ENCODE data around the gene TARBP1. TPM values are rescaled to one million over a fixed set of nuclear protein-coding genes. Genes with fewer than 3 reads are reported as not detected.

The TARBP1 gene
- total and polyA plus RNA-seq, 2 of the 4 experiments (the other 2 are of a cell fraction) = 10.6 to 17.7 TPM

- TF ChIP-seq, protein P1, sequence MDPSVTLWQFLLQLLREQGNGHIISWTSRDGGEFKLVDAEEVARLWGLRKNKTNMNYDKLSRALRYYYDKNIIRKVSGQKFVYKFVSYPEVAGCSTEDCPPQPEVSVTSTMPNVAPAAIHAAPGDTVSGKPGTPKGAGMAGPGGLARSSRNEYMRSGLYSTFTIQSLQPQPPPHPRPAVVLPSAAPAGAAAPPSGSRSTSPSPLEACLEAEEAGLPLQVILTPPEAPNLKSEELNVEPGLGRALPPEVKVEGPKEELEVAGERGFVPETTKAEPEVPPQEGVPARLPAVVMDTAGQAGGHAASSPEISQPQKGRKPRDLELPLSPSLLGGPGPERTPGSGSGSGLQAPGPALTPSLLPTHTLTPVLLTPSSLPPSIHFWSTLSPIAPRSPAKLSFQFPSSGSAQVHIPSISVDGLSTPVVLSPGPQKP (IDR thresholded peaks at IDR 0.05; ENCODE audit: borderline replicate concordance, low read depth, low read length) = no peak
- TF ChIP-seq MXI1 (IDR thresholded peaks at IDR 0.05; ENCODE audit: borderline replicate concordance, low read depth, low read length) (no peak), POLR2A (IDR thresholded peaks at IDR 0.05; ENCODE audit: low read depth, low read length) (0 out of 2 replicates have a peak, but pooled peaks have one; percentile 47), RFX5 (IDR thresholded peaks at IDR 0.05; ENCODE audit: low read depth, low read length) (no peak)
Measured at GRCh38 chr1:234486858-234487840, 8.2 kb upstream of the TARBP1 start (continued).

Data from IMR-90 (cell line).